Mesenteric fat pad (tissue), 1 donor: ENCODE results near the gene RTN4R. TPM values are rescaled to one million over a fixed set of nuclear protein-coding genes. Genes with fewer than 3 reads are reported as not detected.

Source experiments
- DNase-seq: peaks from one replicate; pipeline ENCODE4 v3.0.0-alpha.2; 2020; ENCODE audit warnings: low spot score
- total RNA-seq: library from RNA; stranded (reverse); fragmentation: NEBNext Ultra II Directional; extraction: Animal tissue kit (Norgen Biotek cat#: 25700); gene quantifications from one replicate; pipeline ENCODE4 v1.2.1, GENCODE V29; 2021
- donor health status: DM: yes; HTN: yes; CAD: no.

Gene RTN4R
- total RNA-seq, 1 donor from 2014 or later = 0.55 TPM

DNA sequence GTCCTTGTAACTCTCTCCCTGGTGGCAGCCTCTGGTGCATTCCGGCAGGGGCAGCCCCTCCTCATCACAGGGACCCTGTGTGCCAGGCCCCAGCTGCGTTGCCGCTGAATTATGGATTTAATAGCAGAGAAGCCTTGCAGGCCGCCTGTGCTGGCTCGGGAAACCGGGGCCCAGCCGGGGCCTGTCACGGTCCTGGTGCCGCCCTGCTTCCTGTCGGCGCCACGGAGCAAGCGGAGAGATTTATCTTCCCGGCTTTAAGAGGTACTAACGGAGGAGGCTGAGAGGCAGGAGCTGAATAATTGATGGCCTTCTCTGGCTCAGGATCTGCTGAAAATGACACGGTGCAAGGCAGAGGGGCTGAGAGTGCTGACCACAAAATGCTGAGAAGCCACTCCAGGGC lies 63.3 kb downstream of the RTN4R start:
- DNase-seq = no peak

DNA sequence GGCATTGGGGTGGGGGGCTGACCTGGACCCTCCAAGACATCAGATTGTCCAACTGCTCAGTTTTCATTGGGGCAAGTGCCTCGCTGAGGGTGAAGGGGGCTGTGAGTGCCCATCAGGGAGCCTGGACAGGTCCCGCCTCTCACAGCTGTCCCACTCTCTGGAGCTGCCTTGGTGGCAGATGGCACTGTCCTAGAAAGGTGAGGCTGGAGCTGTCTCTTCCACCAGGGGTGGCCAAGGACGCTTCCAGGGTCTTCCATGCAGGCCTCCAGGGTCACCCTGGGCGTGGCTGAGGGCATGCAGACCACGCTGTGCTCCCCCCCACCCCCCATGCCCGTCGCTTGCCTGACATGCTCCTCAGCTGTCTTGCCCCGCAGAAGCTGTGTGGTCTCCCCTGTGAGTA lies 63.8 kb downstream of the RTN4R start:
- no peak for DNase-seq

DNA sequence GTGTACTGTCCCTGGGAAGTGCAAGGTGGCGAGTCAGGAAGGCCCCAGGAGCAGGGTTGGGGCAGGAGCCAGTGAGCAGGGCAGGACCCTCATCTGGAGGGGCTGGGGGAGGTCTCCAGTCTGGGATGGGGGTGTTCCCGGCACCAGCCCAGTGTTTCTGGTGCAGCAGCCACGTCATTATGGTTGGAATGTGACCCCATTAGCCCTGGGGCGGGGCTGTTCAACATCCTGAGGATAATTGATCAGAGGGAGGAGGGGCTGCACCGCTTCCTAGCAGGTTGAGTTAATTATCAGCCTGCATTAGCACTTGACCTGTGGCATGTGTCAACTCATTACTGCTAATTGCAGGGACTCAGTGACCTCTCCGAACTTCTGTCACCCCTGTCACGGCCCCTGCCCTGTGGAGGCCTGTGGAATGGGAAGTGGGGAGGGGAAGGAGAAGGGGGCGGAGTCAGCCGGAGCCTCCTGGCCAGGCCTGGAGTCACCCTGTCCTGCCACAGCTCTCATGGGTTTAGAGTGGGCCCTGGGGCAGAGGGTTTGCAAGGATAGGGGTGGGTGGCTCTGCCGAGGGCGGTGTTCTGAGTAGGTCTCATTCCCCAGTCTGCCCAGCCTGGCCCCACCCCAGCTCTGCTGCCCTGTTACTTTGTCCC lies 64.4 kb downstream of the RTN4R start:
- no peak for DNase-seq

DNA sequence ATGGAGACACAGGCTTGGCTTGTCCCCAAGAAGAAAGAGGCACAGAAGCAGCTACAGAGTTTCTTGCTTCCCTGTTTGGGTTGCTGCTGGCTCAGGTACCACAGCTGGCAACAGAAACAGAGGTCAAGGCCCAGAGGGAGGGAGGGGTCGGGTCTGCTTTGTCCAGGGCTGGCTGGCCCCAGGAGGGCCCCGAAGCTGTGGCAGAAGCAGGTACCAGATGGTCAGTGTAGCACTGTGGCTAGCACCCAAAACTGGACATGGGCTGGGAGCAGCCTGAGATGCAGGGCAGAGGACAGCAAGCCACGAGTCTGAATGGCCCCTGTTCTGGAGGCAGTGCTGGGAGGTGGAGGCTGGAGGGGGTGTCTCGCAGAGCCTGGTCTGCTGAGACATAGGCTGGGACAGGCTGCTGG lies 65.0 kb downstream of the RTN4R start:
- DNase-seq = no peak

DNA sequence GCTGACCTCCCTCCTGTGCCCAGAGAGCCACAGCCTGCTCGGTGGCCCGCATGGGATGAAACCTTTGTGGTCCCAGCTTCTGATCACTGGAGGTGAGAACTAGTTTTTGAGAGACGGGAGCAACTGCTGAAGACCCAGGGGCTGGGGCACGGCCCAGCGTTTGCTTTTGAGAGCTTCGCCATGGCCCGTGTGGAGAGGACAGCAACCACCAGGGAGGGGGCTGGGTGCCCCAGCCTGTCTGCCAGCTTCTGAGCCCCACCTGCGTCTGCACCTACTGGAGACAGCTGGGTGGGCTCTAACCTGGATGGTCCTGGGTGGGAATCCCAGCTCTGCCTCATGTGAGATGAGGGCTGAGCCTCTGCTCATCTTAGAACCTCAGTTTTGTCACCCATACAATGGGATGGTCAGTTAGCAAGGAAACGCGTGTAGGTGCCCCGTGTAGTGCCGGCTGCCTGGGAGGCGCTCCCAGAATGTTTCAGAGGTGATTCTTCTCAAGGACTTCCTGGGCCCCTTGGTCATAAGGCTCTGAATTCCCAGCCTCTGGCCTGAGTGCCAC lies 66.2 kb downstream of the RTN4R start:
- no peak for DNase-seq

DNA sequence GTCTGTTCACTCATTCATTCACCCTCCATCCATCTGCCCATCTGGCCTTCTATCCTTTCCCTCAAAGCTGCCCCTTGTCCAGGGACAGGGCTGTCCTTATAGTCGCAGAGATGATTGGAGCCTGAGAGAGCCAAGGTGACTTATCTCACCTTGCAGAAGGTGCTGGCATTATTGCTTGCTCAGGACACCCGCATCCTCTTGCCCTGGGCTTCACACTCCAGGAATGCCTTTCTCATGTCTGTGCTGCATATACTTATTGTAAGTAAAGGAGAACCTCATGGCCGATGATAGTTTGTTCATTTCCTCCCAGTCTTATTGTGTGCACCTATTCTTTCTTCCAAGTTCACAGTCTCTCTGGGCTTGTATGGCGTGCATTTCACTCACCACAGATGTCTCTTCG lies 68.2 kb downstream of the RTN4R start:
- DNase-seq = no peak

DNA sequence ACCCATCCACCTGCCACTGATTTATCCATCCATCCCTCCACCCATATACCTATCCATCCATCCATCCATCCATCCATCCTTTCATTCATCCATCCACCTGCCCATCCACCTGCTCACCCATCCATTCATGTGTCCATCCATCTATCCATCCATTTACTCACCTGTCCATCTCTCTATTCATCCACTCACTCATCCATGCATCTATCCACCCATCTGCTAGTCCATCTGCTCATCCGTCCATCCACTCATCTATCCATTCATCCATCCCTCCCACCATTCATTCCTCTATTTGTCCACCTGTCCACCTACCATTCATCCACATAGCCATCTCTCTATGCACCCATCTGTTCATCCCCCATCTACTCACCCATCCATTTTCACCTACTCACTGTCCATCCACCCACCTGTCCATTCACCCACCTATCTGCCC lies 68.7 kb downstream of the RTN4R start:
- DNase-seq = no peak

DNA sequence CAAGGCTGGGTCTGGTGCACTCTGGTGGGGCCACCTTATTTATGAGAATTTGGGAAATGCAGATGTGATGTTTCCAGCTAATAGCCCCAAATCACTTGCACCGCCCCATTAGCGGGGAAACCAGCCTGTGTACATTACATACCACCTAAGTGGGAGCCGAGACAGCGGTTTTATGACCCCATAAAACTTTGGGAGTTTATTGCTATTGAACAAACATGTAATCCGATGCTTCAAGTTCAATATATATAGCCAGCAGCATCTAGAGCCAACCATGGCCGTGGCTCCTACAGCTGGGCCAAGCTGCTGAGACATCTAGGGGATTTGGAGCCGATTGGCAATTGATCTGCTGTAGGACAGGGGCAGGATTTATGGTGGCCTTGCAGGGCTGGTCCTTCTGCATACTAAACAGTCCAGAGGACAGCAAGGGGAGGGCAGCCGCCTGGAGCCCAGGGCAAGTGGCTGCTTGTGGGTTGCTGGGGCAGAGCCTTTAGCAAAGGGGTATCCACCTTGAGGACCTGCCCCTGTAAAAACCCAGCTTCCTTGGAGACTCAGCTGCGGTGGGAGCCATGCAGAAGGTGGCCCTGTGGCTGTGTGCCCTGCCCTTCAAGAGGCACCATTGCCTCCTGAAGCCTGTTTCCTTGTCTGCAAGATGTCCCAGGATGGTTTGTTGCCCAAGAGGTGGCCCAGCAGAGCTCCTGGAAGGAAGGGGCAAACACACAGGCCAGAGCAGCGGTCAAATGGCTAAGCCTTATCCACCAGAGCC lies 69.4 kb downstream of the RTN4R start:
- DNase-seq = no peak

DNA sequence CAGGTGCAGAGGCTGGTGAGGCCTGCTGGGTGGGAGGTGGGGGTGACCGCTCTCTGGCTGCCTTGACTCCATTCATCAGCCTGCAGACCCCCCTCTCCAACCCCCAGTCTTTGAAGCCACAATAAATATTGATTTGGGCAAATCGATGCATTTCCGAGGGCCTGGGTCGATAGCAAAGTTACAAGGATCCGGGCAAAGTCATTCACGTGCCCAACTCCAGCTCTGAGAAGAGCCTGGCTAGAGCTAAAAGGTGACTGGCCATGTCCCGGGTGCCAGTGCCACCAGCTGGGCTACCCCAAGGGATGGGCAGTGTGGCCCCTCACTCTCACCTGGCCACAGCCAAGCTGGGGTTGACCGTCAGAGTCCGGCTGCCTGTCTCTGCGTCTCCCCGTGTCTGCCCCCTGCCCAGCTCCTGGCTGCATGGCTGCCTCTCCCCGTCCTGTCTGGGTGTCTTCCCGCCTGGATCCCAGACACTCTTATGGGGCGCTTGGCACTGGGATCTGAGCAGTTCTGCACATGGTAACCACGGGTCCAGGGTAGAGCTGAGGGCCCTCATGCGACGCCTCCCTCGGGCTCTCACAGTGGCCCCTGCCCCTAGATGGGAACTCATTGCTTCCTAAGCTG lies 70.6 kb downstream of the RTN4R start:
- no peak for DNase-seq

DNA sequence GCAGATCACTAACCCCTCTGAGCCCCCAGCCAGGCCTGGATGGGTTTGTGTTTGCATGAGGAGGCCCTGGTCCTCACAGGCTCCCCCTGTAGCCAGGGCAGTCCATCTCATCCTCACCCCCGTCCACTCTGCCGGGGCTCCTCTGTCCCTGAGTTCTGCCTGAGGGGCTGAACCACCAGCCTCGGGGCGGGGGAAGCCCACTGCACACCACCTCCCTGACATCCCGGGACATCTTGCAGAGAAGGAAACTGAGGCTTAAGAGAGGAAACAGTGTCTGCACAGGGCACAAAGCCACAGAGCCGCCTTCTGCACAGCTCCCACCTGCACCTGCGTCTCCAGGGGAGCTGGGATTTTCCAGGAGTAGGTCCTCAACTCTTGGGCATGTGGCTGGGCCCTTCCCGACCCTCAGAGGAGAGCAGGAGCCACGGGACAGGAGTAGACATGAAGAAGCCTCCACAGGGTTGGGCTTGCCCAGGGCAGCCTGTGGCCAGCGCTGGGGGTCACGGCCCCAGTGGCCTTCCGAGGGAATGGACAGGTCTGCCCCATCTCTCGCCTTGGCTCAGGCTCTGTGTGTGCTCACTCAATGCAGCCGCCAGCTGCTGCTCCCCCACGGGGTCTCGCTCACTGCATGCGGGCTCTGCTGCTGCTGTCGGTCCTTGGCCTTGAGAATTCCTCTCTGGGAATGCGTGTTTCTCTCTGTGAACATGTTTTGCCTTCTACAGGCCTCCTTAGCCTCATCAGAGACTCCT lies 71.8 kb downstream of the RTN4R start:
- no peak for DNase-seq

DNA sequence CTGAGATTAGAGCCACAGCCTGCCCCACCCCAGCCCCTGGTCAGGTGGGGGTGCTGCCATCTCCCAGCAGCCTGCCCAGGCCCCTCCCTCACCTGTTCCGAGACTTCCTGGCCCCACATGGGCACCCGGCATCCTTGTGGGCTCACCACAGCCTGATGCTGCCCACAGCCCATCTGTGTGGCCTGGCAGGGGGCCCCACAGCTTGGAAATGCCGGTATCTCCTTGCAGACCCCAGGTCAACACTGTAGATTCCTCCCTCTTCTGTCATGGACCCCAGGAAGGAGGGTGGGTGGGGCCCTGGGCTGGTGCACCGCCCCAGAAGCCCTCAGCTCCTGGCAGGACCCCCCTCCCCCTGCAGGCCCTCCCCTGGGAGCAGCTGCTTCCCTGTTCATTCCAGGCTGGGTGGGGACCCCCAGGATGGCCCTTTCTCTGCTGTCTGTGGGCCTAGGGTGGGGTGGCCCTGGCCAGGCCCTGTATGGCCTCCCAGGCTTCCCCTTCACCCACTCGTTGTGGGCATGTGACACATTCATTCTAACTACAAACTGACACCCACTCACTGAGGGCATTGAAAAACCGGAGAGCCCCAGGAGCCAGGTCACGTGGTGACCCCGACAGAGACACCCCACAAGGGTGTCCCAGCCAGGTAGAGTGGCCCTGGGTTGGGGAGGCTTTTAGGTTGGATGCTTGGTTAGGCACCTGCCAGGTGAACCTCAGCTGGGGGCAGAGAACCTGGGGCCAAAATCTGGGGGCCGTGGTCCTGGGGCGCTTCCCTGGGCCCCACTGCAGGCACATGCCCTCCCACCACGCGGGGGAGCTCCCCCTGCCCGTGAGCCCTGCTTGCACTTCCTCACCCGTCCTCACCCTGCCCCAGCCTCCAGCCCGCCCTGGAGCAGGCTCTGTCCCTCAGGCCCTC lies 73.2 kb downstream of the RTN4R start:
- DNase-seq = no peak

DNA sequence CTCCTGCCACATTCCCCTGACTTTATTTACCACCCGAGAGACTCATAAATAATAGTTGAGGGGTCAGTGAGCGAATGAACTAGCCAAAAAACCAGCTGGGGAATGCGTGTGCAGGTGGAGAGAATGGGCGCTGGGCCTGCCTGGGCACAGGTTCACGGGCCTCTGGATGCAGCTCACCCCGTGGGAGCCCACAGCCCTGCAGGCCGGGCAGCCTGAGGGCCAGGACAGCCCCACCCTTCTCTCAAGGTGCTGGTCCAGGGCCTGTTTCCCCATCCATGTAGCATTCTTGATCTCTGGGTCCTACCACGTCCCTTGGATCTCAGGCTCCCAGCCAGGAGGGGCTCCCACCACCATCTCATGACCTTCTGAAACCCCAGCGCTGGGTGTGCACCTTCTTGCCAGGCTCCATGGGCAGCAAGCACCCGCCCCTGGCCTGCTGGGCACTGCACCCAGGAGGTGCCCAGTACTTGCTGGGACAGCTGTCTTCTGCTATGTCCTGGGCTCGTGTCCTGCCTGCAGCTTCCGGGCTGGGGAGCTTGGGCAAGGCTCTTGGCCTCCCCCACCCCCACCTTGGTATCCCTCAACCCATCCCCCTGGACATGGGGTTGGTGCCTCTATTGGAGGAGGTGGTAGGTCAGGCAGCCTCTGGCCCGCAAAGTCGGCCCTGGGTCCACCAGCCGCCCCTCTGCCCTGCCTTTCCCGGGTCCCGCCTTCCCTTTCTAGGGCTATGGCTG lies 74.2 kb downstream of the RTN4R start:
- no peak for DNase-seq

DNA sequence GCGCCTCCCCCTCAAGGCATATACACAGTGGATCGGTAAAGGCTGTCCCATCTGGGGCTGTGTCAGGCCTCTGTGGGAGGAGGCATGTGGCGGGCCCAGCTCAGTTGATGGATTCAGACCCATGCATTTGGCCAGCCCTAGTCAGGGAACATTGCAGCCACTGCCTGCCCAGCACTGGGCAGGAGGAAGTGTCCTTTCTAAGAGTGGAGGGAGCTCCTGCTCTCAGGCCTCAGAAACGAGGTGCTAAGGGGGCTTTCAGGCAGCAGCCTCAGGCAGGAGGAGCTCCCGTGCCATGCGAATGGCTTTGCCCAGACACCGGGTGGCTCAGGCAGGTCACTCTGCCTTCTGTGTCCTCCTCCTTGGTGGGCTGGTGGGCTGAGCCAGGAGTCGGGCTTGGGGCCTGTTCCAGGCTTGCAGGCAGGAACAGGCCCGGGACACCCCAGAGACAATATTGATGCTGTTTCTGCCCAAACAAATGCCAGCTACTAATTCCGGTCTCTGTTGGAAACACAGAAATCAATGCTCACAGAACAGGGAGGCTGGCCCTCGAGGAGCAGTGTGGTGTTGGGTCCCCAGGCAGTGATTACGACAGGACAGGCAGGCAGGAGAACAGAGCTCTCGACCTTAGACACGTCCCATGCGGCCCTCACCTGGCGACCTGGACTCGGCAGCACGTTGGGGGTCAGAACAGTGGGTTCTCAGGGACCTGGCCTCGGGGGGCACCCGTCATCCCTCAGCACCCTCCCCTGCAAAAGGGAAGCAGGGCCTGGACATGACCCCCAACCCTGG lies 75.0 kb downstream of the RTN4R start:
- no peak for DNase-seq

DNA sequence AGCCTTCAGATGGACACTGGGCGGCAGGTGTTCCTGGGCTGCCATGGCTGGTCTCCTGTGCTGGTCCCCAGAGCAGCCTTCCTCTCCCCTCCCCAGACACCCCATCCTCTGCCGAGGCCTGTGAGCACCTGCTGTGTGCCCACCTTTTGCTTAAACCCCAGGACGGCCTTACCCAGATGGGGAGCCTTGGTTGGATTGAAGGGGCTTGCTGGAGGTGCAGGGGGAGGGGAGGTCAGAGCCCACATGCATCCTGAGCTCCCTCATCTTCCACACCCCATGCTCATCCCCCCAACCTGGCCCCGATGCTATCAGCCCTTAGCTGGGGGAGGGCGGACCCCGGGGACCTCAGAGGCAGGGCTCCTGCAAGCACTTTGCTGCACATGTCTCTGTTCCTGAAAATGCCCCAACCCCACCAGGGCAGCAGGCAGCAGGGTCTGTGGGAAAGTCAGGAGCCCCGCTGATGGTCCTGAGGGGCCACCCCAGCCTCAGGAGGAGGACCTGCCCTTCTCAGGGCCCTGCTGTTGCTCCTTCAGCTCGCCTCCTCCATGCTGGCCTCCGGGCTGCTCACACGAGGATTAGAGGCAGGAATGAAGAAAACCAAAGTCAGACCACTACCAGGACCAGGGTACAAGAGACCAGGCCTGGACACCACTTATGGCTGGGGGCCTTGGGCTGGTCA lies 75.7 kb downstream of the RTN4R start:
- DNase-seq = no peak

DNA sequence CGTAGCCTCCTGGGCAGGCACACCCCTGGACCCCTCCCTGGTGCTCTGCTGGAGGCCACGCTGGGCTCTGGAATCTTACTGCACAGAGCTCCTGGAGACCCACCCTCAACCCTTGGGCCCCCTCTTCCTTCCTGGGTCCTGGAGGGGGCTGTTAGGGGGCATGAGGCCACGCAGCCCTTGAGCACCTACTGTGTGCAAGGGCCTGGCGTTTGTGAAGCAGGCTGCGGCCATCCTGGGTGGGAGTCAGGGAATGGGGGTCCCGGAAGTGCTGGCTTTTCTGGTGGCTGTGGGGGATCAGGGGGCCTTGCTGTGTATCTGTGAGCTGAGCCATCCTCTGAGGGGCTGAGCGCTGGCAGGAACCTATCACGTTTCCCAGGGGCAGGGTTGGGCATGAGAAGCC lies 76.3 kb downstream of the RTN4R start:
- DNase-seq = no peak
